HG02610 (cell line): ENCODE results near the gene CNTN1.

Source experiments
- ATAC-seq: cut with Tn5 transposase; IDR thresholded peaks from one replicate; pipeline ENCODE4 v1.9.1; 2021; ENCODE audit warnings: mild to moderate bottlenecking, moderate library complexity; ENCODE audit not compliant: unreplicated experiment

Gene CNTN1

DNA sequence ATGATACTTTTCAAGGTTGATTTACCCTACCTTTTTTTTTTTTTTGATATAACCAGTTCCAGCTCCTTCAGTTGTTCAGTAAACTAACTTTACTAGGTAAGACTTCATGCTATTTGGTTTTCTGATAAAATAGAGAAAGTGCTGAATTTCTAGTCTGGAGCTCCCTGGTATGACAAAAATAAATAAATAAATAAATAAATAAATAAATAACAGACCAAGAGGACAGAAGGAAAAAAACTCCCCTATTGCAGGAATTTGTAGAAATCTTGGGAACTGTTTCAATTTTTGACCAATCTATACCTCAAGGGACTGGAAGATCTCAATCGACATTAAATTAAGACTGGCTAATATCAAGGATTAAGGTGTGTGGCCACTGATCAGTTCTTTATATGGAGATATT is 265.2 kb downstream of the CNTN1 start:
- ATAC-seq: no peak

- ATAC-seq: no peak
These were observed 266.8 kb downstream of the CNTN1 start for GRCh38 chr12:40959041-40959440.

DNA sequence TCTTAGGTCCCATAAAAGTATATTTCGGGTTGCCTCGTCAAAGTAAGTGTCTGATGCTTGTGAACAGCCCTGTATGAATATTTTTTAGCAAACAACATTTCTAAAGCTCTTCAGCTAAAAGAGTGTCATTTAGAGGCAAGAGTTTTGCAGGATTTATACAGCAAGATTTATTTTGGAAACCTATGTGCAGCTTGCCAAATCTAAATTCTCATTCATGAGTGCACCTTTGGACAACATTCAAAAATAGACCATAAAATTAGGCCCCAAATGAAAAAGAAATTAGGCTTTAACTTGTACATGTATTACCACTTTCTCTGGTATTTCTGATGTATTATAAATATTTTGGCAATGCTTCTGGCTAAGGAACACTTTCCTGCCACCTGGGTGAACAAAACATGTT is 271.5 kb downstream of the CNTN1 start:
- ATAC-seq: no peak

- ATAC-seq: no peak
These were observed 277.6 kb downstream of the CNTN1 start for GRCh38 chr12:40969796-40970195.

- ATAC-seq: no peak
These were observed 278.2 kb downstream of the CNTN1 start for GRCh38 chr12:40970320-40970907.

DNA sequence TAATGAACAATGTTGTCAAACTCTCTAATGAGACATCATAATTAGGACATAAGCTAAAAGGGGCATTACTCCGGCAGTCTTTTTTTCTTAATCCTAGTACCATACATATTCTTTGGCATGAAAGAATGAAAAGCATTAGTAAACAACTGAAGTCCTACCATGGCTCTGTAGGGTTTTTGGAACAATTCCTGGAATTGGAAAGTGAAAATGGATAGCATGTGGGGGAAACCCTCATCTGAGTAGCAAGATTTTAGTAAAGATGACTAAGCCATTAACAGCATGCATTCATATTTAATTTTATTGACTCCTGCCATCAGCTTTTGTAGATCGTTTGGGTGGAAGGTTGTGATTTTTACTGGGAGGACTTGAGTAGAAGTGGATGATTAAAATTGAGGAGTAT is 279.7 kb downstream of the CNTN1 start:
- ATAC-seq: no peak

- no peak for ATAC-seq
These were observed 284.3 kb downstream of the CNTN1 start for GRCh38 chr12:40976546-40976945.

DNA sequence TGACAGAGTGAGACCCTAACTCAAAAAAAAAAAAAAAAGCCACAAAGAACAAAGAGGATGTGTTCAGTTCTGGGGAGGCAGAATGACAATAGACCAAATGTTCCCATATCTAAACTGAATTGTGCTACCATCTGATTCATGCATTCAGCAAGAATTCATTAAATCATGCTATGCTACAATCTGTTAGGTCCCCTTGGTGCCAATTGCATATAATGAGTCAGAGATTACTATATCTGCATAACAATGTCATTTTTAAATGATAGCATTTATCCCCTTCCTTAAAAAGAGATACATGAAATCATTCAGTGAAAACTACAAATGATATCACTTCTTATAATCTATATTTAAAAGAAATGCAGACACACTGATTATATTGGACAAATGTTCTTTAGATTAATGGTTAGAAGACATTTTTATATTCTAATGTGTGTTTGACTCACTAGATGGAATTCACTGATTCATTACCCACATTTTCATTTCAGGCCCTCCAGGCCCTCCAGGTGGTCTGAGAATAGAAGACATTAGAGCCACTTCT is 288.3 kb downstream of the CNTN1 start:
- ATAC-seq: no peak

DNA sequence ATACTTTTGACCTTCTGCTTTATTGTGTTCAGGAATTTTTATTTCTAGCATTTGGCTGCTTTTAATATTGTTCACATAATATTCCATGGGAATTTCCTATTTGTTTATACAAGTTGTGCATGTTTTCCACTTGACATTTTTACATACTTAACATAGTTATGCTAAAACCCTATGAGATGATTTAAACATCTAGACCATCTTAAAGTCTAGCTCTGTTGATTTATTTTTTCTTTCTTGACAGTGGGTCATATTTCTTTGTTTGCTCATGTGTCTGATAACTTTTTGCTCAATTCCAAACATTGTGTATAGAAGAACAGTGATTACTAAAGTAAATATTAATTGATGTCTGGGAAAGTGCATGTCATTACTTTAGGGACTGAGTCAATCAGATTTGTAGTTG is 293.8 kb downstream of the CNTN1 start:
- ATAC-seq: no peak

- ATAC-seq: no peak
These were observed 296.1 kb downstream of the CNTN1 start for GRCh38 chr12:40988355-40988754.

DNA sequence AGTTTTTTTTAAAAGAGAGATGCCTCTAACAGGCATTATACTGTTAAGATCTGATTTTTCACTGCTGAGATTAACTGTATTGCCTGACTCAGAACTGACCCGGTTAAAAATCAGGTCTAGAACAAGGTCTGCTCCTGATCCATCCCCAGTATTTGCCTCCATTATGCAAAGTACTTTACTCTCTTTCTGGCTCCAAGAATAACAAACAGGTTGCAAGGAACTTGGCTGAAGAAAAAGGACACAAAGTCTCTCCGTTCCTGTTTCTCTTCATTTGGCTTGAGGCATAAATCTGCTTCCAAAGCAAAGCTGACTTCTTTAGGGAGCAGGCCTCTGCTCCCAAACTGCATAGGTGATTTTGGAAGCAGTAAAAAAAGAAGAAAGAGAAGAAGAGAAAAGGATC is 296.6 kb downstream of the CNTN1 start:
- no peak for ATAC-seq

DNA sequence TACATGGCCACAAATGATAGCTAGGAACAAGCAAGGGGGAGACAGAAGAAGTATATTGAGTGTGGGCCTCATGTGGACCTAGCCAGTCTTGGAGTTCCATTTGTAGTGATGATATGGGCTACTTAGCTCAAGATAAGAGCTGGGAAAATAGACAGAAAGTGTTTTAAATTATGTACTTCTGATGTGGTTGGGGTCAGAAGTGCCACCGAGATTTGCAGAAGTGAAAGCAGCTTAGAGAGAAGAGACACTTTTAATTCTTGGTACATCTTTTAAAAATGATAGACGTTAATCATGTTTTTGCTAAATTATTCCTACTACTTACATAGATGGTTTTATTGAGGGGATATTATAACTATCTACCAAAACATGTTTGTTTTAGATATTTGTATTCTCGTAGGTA is 297.5 kb downstream of the CNTN1 start:
- no peak for ATAC-seq

- no peak for ATAC-seq
These were observed 299.9 kb downstream of the CNTN1 start for GRCh38 chr12:40992158-40992557.

- ATAC-seq: no peak
These were observed 300.4 kb downstream of the CNTN1 start for GRCh38 chr12:40992674-40993073.

DNA sequence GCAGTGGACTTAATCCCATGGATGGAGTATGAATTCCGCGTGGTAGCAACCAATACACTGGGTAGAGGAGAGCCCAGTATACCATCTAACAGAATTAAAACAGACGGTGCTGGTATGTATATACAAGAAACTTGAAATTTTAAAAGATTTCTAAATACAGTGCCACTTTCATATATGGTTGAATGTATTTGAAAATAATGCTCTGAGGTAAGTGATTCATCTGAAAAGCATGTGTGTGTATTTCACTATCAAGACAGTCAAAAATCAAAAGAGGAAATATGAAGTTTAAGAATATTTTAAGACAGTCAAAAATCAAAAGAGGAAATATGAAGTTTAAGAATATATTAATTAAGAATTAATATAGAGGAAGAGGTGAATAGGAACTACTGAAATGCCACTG is 300.9 kb downstream of the CNTN1 start:
- ATAC-seq: no peak

DNA sequence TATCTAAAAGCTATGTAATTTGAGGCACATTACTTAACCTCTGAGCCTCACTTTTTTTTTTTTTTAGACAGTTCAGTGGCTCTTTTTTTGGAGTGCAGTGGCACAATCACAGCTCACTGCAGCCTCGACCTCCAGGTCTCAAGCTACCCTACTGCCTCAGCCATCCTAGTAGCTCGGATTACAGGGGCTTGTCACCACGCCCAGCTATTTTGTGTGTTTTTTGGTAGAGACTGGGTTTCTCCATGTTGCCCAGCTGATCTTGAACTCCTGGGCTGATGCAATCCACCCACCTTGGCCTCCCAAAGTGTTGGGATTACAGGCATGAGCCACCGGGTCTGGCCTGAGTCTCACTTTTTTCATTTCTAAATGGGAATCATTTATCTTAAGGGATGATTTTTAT is 303.9 kb downstream of the CNTN1 start:
- no peak for ATAC-seq

GRCh38 chr12:40999210-40999609 is 307.0 kb downstream of the CNTN1 start:
- no peak for ATAC-seq

DNA sequence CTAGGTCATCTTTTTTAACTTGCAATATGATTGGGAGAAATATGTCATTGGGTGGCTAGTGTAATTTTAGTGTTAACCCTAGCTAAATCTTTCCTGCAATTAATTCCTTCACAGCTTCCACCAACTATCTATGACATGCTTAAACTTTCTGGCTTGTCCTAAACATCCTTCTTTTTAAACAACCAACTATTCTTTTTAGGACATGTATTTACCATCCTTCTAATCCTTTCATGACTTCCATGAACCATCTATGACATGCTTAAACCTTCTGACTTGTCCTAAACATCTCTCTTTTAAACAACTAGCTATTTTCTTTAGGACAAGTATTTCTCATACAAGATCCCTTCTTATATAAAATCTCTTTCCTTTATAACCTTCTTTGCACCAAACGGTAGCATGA is 316.2 kb downstream of the CNTN1 start:
- ATAC-seq: no peak

GRCh38 chr12:41011939-41012338 is 319.7 kb downstream of the CNTN1 start:
- no peak for ATAC-seq

DNA sequence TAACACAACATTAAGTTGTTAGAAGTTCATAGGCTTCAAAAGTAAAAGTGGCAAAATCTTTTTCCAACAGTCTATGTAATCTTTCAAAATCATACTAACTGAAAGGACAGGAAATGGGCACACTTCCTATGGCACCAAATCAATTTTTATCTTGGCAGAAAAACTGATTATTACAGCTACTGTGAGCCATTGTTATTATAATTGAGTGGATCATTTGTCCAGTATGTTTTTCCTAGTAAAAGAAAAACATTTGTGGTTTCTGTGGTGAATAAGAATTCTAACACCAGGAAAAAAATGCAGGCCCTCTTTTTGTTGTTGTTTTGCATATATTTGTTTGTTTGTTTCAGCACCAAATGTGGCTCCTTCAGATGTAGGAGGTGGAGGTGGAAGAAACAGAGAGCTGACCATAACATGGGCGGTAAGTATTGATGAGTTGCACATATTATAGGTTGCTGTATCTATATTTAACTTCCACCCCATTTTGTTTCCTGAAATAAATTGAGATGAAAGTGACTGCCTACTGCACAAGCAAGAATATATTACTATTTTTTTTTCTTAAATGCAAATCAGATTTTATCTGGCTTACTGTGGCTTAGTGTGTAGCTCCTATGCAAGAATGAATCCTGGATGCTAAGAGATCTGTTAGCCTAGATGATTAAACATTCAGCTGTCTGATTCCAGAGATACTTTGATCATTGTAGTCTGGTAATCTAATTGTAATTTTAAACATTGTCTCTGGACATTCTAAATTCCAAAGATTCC is 321.8 kb downstream of the CNTN1 start:
- ATAC-seq: no peak

- ATAC-seq: no peak
These were observed 322.4 kb downstream of the CNTN1 start for GRCh38 chr12:41014643-41015020.

DNA sequence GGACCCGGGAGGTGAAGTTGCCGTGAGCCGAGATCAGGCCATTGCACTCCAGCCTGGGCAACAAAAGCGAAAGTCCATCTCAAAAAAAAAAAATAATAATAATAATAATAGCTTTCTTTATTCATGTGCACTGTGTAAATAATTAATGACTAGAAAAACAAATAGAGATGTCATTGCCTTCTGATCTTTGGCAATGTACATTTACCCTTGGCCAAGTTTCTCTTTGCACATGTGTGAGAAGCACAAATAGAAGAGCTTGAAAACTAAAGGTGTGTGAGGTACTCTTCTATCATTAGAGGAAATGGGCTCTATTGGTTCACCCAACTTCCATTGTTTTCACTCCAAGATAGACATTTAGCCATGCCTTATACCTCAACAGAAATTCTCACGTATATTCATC is 325.8 kb downstream of the CNTN1 start:
- no peak for ATAC-seq

DNA sequence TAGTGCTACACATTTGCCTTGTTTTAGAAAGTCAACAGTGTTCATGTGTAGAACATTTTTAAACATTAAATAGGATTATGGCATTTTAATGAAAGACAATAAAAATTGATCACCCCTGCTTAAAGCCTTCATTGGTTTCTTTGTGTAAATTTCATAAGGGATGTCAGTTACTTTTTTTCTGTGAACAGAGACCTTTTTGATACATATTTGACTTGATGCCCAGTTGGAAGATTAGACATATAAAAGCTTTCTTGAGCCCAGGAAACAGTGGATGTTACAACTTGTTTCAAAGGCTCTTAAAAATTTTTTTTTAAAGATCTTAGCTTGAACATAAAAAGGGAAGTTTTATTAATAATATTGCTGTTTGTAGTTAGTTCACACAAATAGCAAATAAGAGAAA is 327.2 kb downstream of the CNTN1 start:
- no peak for ATAC-seq
